Measurements from ENCODE around the gene CROCC. TPM values are rescaled to one million over a fixed set of nuclear protein-coding genes. Genes with fewer than 3 reads are reported as not detected.

Gene CROCC
- polyA plus RNA-seq, 3 donors = 19.5 to 42.2 (median 19.8) TPM

GRCh38 chr1:16991571-16991970, 69.8 kb downstream of the CROCC start:
- WGBS, 3 donors = 97 to 98% (median 97%) methylated on average over 9 to 12 of the region's 12 CpGs
- H3K27ac ChIP-seq (ENCODE audit: low read depth, low read length) = no peak overlapping the region

- 92 to 98% (median 96%) methylated on average over 8 to 12 of the region's 12 CpGs for WGBS, 3 donors
- no peak overlapping the region for H3K27ac ChIP-seq (ENCODE audit: low read depth, low read length)
Measured at GRCh38 chr1:16992102-16992501, 70.4 kb downstream of the CROCC start.

GRCh38 chr1:16992675-16993074, 70.9 kb downstream of the CROCC start:
- no peak overlapping the region for H3K27ac ChIP-seq (ENCODE audit: low read depth, low read length)
- 91 to 93% (median 92%) methylated on average over 9 of the region's 9 CpGs for whole genome bisulfite sequencing, 3 donors

- H3K27ac ChIP-seq (ENCODE audit: low read depth, low read length) = no peak overlapping the region
- 92 to 93% (median 93%) methylated on average over 15 of the region's 15 CpGs for WGBS, 3 donors
Measured at GRCh38 chr1:16993521-16994038, 71.8 kb downstream of the CROCC start.

GRCh38 chr1:16996845-16997244, 75.1 kb downstream of the CROCC start:
- H3K27ac ChIP-seq (ENCODE audit: low read depth, low read length) = no peak overlapping the region
- WGBS, 3 donors = 93 to 98% (median 94%) methylated on average over 14 of the region's 14 CpGs

GRCh38 chr1:16998589-16998988, 76.9 kb downstream of the CROCC start:
- 71 to 83% (median 82%) methylated on average over 10 of the region's 10 CpGs for WGBS, 3 donors
- H3K27ac ChIP-seq (ENCODE audit: low read depth, low read length) = no peak overlapping the region

GRCh38 chr1:16999863-17000262, 78.1 kb downstream of the CROCC start:
- WGBS, 3 donors = 88 to 92% (median 90%) methylated on average over 7 to 8 of the region's 8 CpGs

GRCh38 chr1:17001760-17002523, 80.2 kb downstream of the CROCC start:
- H3K27ac ChIP-seq (ENCODE audit: low read depth, low read length) = no peak overlapping the region
- WGBS, 3 donors = 91 to 96% (median 94%) methylated on average over 19 of the region's 19 CpGs

More at GRCh38 chr1:16999863-17000262, 78.1 kb downstream of the CROCC start:
- no peak overlapping the region for H3K27ac ChIP-seq (ENCODE audit: low read depth, low read length)

- no peak overlapping the region for H3K27ac ChIP-seq (ENCODE audit: low read depth, low read length)
- WGBS, 3 donors = 93 to 96% (median 95%) methylated on average over 4 of the region's 4 CpGs
Measured at GRCh38 chr1:17002524-17002902, 80.8 kb downstream of the CROCC start.

GRCh38 chr1:17004466-17005364, 83.0 kb downstream of the CROCC start:
- 93 to 94% (median 93%) methylated on average over 21 to 24 of the region's 24 CpGs for WGBS, 3 donors
- no peak overlapping the region for H3K27ac ChIP-seq (ENCODE audit: low read depth, low read length)

- 94 to 96% (median 95%) methylated on average over 19 of the region's 19 CpGs for WGBS, 3 donors
Measured at GRCh38 chr1:17005365-17005740, 83.6 kb downstream of the CROCC start.

GRCh38 chr1:17007121-17007520, 85.4 kb downstream of the CROCC start:
- 91 to 94% (median 94%) methylated on average over 8 of the region's 8 CpGs for WGBS, 3 donors

More at GRCh38 chr1:17005365-17005740, 83.6 kb downstream of the CROCC start:
- H3K27ac ChIP-seq (ENCODE audit: low read depth, low read length) = no peak overlapping the region

GRCh38 chr1:17008208-17008855, 86.6 kb downstream of the CROCC start:
- no peak overlapping the region for H3K27ac ChIP-seq (ENCODE audit: low read depth, low read length)
- 87 to 92% (median 90%) methylated on average over 15 of the region's 15 CpGs for WGBS, 3 donors

More at GRCh38 chr1:17007121-17007520, 85.4 kb downstream of the CROCC start:
- no peak overlapping the region for H3K27ac ChIP-seq (ENCODE audit: low read depth, low read length)

GRCh38 chr1:17009706-17010105, 88.0 kb downstream of the CROCC start:
- 28 to 70% (median 43%) methylated on average over 3 to 4 of the region's 4 CpGs for WGBS, 3 donors
- H3K27ac ChIP-seq (ENCODE audit: low read depth, low read length) = no peak overlapping the region

- no peak overlapping the region for H3K27ac ChIP-seq (ENCODE audit: low read depth, low read length)
- WGBS, 3 donors = 1 to 2% (median 2%) methylated on average over 9 to 15 of the region's 15 CpGs
Measured at GRCh38 chr1:17011092-17011438, 89.3 kb downstream of the CROCC start.

GRCh38 chr1:17011439-17012307, 89.9 kb downstream of the CROCC start, which contains the start of gene ATP13A2:
Gene ATP13A2 (minus strand): TSS chr1:17011928. CDS start chr1:17011738, 190 bp downstream.
- 1 to 2% (median 2%) methylated on average over 66 to 92 of the region's 94 CpGs for WGBS, 3 donors
- no peak within 1 kb of the TSS for H3K27ac ChIP-seq (ENCODE audit: low read depth, low read length)

- WGBS, 3 donors = 61 to 70% (median 63%) methylated on average over 9 of the region's 9 CpGs
- no peak overlapping the region for H3K27ac ChIP-seq (ENCODE audit: low read depth, low read length)
Measured at GRCh38 chr1:17012775-17013490, 91.2 kb downstream of the CROCC start.

Data from adipose tissue (tissue), 3 donors.